ENCODE measurements around the gene USH1G. TPM values are rescaled to one million over a fixed set of nuclear protein-coding genes. Genes with fewer than 3 reads are reported as not detected.
A peak's percentile ranks its signal among the peaks of the same experiment; 100 is the strongest.

Gene USH1G
- total and polyA plus RNA-seq, 12 donors, result not detected

DNA sequence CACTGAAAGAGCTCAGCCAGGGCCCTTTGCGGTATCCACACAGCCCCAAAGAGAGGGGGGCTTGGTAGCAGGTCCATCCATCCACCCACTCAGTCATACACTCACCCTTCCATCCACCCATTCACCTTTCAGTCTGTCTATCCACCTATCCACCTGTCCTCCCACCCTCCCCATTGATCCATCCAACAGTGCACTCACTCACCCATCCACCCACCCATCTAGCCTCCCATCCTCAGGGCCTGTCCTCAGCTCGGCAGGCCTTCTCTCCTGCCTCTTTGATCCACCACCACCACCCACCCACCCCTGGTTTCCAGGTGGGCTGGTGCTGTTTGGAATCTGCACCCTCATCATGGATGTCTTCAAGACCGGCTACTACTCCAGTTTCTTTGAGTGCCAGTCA, 2.2 kb upstream of the USH1G start:
- intact Hi-C loops (cut with DNase I), result no loop called here

DNA sequence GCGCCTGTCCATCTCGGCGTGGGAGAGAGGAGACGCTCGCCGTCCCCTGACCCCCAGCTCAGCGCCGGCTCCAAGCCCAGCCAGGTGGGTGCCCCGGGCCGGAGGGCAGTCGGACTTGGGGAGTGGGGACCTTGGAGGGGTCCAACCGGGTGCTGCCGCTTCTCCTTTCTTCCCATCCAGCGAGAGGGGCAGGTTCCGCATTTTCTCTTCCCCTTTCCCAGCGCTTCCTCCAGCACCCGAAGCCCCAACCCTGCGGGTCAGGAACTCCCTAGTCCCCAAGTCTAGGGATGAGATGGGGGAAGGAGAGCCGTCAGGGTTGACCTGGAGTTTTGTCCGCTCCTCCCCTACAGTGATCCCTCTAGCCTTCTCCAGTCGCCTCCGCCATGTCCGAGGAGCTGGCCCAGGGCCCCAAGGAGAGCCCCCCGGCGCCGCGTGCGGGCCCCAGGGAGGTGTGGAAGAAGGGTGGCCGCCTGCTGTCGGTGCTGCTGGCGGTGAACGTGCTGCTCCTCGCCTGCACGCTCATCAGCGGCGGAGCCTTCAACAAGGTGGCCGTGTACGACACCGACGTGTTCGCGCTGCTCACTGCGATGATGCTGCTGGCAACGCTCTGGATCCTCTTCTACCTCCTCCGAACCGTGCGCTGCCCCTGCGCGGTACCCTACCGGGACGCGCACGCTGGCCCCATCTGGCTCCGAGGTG, 1.3 kb upstream of the USH1G start, which contains the start of gene OTOP2:
Gene OTOP2 (plus strand): TSS at position 24 of the 699 bp plus-strand sequence. CDS start 360 bp downstream, at position 384.
- Histone ChIP-seq H3K4me3 (peak within 1 kb of the TSS in 9 of 10 donors; percentile 16 to 46 (median 30)), H3K27me3 (peaks cover 22 to 93% (median 86%) of the 10 kb centered on the region in 7 donors)
- peak; percentile 25 to 39 for DNase-seq

More for the DNA sequence above, 2.2 kb upstream of the USH1G start:
- H3K4me3 ChIP-seq, result no peak overlapping the region
- no peak for DNase-seq
- H3K36me3 ChIP-seq, result no peaks in the 10 kb centered on the region
- 69 to 73% methylated on average over 3 of the region's 3 CpGs for WGBS, 2 donors
- H3K27ac ChIP-seq, result no peak overlapping the region
- TF ChIP-seq, protein P1, sequence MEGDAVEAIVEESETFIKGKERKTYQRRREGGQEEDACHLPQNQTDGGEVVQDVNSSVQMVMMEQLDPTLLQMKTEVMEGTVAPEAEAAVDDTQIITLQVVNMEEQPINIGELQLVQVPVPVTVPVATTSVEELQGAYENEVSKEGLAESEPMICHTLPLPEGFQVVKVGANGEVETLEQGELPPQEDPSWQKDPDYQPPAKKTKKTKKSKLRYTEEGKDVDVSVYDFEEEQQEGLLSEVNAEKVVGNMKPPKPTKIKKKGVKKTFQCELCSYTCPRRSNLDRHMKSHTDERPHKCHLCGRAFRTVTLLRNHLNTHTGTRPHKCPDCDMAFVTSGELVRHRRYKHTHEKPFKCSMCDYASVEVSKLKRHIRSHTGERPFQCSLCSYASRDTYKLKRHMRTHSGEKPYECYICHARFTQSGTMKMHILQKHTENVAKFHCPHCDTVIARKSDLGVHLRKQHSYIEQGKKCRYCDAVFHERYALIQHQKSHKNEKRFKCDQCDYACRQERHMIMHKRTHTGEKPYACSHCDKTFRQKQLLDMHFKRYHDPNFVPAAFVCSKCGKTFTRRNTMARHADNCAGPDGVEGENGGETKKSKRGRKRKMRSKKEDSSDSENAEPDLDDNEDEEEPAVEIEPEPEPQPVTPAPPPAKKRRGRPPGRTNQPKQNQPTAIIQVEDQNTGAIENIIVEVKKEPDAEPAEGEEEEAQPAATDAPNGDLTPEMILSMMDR (IDR thresholded peaks at IDR 0.05), result no peak
- no peak for ATAC-seq
- peaks cover 22 to 96% (median 80%) of the 10 kb centered on the region in 7 donors for H3K27me3 ChIP-seq
- H3K9me3 ChIP-seq, result no peaks in the 10 kb centered on the region
- H3K4me1 ChIP-seq, result peaks cover 2 to 25% (median 22%) of the 10 kb centered on the region in 9 donors

DNA sequence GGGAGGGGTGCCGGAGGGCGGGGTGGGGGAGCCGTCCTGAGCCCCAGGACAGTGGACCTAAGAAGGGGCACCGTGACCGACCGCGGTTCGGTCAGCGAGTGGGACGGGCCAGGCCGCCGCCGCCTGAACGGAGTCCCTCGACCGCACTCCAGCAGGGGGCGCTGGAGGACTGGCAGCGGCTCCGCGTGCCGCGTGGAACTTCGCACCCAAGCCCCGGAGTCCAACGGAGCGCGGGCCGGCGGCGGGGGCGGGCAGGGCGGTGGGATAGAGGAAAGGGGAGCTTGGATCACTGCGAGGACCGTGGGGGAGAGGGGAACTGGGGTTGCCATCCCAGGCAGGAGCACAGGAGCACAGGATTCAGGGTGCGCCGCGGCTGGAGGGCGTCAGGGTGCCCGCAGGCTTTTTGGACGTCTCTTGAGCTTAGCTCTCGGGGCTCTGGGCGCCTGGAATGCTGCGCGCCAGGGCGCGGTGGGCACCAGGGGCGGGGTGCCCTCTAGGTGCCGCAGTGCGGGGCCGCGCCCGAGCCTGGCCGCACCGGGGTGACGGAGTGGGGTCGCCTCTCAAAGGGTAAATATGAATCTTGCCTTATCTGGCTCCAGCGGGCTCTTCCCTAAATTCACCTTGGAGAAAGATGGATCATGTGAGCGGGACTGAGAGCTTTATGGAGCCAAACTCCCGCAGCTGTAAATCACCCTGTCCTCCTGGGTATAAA, 639 bp upstream of the USH1G start:
- peak; percentile 55 to 72 (median 62) for ATAC-seq
- peak; percentile 54 to 78 for DNase-seq
- TF ChIP-seq, protein P1 (IDR thresholded peaks at IDR 0.05), result peak; percentile 51 to 93 (median 79)
- Histone ChIP-seq H3K9me3 (no peaks in the 10 kb centered on the region), H3K27me3 (peaks cover 22 to 96% (median 91%) of the 10 kb centered on the region in 7 donors), H3K36me3 (no peaks in the 10 kb centered on the region), H3K27ac (no peak overlapping the region), H3K4me3 (peak overlapping the region in 9 of 10 donors; percentile 16 to 46 (median 30)), H3K4me1 (peaks cover 2 to 31% (median 22%) of the 10 kb centered on the region in 9 donors)
- 3 to 5% methylated on average over 59 of the region's 59 CpGs for WGBS, 2 donors
- intact Hi-C loops (cut with DNase I), result loop anchor here in 2 of 10 donors (5.0 kb wide), 1 partner anchor 34 kb away; no protein-coding TSS in a partner anchor

More for the DNA sequence above, 1.3 kb upstream of the USH1G start, which contains the start of gene OTOP2:
- Histone ChIP-seq H3K4me1 (peaks cover 2 to 31% (median 22%) of the 10 kb centered on the region in 9 donors), H3K9me3 (no peaks in the 10 kb centered on the region), H3K36me3 (no peaks in the 10 kb centered on the region), H3K27ac (no peak within 1 kb of the TSS)
- intact Hi-C loops (cut with DNase I), result loop anchor here in 2 of 10 donors (5.0 kb wide), 1 partner anchor 33 kb away; no protein-coding TSS in a partner anchor
- WGBS, 2 donors, result 3 to 4% methylated on average over 54 of the region's 54 CpGs
- peak in 3 of 8 donors; percentile 2 to 29 (median 18) for ATAC-seq
- TF ChIP-seq, protein P1 (IDR thresholded peaks at IDR 0.05), result no peak

DNA sequence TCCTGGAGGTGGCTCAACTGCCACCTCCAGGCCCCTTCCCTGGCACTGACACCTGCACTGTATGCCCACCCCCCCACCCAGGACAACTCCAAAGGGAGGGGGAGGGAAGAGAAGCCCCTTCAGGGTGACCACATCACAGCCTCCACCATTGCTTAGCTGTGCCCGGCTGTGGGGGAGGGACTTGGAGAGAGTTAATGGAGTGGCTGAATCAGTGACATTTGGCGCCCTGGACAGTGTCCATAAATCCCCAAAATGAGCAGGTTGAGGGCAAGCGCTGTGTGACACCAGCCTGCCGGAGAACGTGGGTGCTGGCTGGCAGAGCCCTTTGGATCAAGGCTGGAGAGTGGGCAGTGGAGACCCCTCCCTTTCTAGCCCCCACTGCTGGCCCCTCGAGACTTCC, 883 bp downstream of the USH1G start:
- 57 to 62% methylated on average over 6 of the region's 6 CpGs for WGBS, 2 donors
- Histone ChIP-seq H3K27me3 (peaks cover 22 to 96% (median 93%) of the 10 kb centered on the region in 7 donors), H3K9me3 (no peaks in the 10 kb centered on the region), H3K36me3 (no peaks in the 10 kb centered on the region), H3K27ac (no peak overlapping the region), H3K4me3 (no peak overlapping the region), H3K4me1 (peaks cover 2 to 31% (median 23%) of the 10 kb centered on the region in 9 donors)
- no peak for ATAC-seq
- intact Hi-C loops (cut with DNase I), result loop anchor here in 2 of 10 donors (5.0 kb wide), 1 partner anchor 35 kb away; no protein-coding TSS in a partner anchor
- TF ChIP-seq, protein P1 (IDR thresholded peaks at IDR 0.05), result no peak
- no peak for DNase-seq

Measured in heart right ventricle (tissue), 16 donors.